Activated CD8-positive, alpha-beta memory T cell treated with anti-CD3 and anti-CD28 coated beads, Interleukin-2, amount 50 U/mL, for 4 hours (primary cell): ENCODE data around the gene AKT1.
"Not testable (repeated sequence)": the region's sequence is repeated elsewhere in the genome, so short reads cannot be mapped to it uniquely, and the experiment has no call there.

ENCODE experiments used
- DNase-seq: peaks from one replicate; pipeline ENCODE4 v3.0.0-alpha.2; 2020

The AKT1 gene

DNA sequence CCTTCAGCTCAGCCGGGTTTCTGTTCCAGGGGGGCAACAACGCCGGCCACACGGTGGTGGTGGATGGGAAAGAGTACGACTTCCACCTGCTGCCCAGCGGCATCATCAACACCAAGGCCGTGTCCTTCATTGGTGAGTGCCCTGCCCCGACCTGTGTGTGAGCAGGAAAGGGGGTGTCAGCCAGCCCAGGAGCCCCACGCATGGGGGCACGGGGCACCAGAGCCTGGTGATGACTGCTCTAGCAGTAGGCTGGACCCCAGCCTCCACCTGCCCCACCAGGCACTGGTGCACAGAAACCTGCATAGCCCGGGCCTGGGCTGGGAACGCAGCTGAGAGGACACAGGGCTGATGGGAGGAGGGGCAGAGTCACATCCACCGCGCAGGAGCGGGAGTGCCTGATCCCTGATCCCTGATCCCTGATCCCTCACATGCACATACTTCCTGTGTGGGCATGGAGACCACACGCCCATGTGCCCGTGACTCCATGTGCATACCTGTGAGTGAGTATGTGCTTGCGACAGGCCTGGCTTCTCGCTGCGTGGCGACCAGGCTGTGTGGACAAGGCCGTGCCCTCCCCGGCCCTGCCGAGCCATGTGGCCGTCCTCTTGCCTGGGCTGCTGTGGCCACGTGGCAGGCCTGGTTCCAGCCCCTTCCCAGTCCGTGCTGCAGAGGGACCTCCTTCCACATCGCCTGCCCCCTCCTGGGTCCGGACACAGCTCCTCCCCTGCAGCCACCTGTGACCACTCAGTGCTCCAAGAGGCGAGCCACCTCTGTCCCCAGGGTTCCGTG is 60.4 kb downstream of the AKT1 start:
- no peak for DNase-seq

DNA sequence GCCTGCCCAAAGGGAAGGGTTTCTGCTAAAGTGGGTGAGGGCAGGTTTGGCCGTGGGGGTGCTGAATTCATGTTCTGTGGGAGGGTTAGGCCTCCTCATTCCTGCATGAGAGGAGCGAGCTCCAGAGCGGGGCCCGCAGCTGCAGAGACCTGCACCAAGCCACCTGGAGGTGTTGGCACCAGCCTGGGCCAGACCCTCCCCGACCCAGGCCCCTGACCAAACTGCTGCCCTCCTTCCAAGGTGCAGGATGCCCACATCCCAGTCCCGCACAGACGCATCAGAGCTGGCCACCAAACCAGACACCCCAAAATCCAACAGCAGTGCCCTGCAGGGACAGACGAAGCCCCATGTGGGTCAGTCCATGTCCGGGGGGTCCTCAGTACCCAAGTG is 61.0 kb downstream of the AKT1 start:
- no peak for DNase-seq

DNA sequence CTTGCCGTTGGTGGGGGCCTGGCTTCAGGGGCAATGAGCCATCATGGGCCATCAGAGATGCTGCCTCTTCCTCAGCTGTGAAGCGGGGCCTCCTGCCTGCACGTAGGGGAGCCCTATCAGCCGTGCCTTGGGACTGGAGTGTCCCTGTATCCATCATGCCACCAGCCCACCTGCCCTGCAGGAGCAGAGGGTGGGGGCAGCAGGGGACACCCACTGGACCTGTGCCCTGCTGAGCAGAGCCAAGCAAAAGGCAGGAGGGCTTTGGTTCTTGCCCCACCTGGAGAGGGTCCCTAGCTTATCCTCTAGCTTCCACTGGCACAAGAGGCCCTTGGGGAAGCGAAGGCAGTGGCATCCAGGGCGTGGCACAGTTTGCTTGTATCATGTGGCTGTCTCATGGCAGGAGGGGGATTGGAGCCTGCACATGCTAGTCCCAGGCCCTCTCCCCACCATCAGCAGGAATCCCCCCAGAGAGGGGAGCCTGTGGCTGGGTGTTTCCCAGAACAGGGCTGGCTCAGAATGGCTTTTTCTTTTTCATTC is 61.4 kb downstream of the AKT1 start:
- DNase-seq = no peak

DNA sequence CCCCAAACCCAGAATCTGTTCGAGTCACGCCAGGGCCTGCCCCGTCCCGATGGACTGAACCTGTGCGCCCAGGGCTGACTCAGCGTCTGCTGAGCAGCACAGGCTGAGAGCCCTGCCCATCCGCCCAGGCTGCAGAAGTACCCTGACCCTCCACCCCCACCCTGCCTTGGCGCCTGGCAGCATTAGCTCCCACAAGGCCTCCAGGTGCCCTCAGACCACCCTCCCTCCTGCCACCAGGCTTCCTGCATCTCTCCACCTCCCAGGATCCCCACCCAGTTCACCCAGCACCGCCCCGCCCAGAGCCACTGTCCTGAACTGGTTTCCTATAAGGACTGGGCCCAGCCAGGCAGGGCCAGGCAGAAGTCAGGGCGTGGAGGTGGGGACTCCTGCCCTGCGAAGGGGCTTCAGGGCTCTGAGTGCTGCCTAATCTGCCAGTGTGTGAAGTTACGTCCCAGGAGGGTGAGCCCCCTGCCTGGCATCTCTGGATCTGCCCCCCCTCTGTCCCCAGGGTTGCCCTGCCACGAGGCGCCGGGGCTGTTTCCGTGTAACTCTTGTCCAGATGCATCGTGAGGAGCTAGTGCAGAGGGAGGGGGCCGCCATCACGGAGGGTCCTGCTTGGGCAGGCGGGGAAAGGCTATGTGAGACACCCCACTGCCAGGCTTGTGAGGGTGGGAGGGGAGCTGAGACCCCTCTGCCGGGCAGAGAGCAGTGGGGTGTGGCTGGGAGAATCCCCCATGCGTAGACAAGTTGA is 62.4 kb downstream of the AKT1 start:
- DNase-seq = no peak

DNA sequence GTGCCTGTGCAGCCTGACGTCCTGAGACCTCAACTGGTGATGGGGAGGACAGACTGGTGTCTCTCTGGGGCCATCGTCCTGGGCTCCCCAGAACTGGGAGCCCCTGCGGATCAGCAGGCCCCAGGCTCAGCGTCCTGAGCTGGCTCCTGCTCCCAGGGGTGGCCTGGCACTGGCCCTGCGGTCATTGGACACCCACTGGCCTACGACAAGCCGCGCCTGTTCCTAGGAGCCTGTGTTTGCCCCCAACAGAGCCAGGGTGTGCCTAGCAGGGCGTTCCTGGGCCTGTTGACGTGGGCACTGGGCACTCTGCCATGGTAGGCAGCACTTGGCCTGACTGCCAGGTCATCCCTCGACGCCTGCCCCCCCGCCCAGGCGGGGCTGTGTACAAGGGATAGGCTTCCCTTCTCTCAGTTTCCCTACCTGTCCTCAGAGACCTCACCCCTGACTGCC is 63.2 kb downstream of the AKT1 start:
- no peak for DNase-seq

DNA sequence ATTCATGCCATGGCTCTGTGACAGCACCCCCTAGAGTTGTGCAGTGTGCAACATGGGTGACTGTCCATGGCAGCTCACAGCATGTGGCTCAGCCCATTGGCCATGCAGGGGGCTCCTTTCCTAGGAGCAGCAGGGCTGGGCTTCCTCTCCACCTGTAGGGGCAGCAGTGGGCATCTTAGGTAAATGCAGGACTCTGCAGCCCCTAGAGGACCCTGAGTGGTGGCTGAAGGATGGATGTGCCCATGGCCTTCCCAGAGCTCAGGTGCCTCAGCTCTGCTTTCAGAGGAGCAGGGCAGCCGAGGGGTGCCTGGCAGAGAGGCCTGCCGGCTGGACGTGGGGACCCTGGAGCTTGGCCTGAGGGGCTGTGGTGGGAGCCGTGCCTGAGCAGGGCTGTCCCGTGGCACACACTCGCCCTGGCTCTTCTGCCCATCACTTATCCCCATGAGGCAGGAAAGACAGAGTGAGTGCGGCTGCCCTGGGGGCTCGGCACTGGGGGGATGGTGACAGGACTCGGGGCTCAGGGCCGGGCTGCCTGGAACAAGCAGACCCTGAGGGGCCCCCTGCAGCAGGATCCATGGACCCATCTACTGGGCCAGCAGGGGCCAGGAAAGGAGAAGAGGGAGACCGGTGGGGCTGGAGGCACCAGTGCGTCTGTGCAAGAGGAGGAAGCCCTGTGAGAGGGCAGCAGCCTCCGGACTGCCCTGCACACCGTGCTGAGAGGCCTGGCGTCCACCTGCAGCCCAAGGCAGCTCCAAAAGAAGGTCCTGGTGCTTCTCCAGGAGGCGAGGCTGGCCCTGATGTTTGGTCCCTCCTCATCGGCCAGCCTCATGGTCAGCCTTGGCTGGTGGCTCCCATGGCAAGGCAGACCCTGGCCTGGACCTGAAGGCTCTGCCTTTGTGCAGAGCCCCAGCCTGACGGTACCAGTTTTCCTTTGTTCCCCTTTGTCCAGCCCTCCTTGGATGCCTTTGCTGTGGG is 63.9 kb downstream of the AKT1 start:
- no peak for DNase-seq

DNA sequence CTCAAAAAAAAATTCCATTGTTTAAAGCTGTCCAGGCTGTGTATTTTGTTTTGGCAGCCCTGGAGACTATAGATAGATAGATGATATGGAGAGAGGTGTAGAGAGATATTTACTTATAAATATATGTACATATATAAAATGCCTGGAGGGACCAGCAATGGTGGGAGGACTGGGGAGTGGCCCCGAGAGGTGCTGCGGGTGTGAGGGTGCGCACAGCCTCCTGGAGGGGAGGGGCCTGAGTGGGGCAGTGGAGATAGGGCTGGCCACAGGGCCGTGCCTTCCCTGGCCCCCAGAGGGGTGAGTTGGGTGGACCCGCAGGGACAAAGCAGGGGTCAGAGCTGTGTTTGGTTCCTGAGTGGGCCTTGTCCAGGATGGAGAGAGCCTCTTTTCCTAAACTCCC is 65.1 kb downstream of the AKT1 start:
- DNase-seq = no peak

DNA sequence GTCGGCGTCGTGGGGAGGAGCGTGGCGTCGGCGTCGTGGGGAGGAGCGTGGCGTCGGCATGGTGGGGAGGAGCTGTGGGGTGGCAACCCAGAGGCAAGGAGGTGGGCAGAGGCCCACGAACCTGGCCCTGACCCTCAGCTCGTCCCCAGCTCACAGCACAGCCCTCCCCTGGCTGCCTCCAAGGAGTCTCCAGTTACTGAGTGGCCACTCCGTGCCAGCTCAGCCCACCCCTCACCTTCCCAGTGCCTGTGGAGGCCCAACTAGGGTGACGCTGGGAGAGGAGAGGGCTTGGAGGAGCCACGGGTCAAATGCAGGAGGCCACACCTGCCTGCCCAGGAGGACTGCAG is 65.7 kb downstream of the AKT1 start:
- DNase-seq = no peak

DNA sequence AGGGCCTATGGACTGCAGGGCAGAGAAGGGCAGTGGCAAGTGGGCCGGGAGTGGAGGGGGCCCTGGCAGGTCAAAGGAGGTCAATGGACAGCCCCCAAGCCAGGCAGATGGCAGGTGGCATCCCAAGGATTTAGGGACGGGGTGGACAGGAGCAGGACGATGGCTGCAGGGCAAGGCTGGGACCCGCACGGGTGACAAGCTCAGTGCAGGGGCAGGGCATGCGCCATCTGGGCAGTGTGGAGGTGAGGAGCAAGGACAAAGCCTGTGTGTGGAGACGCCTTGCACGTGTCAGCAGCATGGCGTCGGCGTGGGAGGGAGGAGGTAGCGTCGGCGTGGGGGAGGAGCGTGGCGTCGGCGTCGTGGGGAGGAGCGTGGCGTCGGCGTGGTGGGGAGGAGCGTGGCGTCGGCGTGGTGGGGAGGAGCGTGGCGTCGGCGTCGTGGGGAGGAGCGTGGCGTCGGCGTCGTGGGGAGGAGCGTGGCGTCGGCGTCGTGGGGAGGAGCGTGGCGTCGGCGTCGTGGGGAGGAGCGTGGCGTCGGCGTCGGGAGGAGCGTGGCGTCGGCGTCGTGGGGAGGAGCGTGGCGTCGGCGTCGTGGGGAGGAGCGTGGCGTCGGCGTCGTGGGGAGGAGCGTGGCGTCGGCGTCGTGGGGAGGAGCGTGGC is 66.2 kb downstream of the AKT1 start:
- DNase-seq = not testable (repeated sequence)

DNA sequence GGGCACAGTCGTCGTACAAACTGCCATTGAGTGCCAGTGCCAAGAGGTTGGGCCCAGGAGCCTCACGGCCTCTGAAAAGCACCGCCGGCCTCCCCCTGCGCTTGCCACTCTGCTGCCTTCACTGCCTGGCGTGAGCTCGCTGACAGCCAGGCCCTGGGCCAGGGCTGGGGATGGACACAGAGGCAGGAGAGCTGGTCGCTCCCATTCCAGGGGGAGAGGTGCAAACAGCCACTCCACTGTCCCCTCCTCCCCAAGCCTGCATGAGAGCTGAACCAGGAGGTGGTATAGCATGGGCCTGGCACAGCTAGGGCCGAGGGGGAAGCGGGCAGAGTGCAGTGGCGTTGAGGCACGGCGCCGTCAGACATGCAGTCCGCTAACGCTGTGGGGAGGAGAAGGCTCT is 66.9 kb downstream of the AKT1 start:
- DNase-seq = no peak

DNA sequence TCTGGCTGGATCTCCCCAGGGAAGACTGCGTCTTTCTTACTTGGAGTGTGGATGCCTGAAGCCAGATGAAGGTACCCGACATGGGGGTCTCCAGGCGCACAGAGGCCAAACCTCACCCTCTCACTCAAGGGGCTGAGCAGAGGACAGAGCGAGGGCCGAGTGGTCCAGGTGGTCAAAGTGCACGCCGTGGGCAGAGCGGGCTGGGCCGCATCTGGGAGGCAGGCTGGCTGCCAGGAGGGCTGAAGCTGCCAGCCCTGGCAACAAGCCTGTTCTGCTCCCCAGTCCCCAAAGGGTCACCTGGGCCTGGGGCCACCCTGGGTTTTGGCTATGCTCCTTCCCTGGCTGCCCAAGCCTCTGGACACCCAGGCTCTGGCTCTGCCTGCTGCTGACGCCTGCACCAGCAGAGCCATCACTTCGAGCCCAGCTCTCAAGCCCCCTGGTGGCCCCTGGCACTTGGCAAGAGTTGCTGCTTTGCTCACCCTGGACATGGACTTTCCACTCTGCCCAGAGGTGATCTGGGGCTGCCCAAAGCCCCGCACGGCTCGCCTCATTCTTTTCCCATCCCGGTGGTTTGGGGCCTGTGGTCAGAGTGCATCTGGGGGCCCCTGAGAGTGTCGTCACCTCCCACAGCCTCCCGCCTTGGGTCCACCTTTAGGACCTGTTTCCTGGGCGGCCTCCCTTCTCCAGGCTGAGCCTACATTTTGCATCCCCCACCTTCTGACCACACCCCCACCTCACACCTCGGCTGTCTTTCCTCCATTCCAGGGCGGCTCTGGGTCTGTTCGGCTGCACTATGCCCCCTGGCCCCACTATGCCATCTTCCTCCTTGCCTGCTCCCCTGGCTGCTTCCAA is 68.7 kb downstream of the AKT1 start:
- no peak for DNase-seq

DNA sequence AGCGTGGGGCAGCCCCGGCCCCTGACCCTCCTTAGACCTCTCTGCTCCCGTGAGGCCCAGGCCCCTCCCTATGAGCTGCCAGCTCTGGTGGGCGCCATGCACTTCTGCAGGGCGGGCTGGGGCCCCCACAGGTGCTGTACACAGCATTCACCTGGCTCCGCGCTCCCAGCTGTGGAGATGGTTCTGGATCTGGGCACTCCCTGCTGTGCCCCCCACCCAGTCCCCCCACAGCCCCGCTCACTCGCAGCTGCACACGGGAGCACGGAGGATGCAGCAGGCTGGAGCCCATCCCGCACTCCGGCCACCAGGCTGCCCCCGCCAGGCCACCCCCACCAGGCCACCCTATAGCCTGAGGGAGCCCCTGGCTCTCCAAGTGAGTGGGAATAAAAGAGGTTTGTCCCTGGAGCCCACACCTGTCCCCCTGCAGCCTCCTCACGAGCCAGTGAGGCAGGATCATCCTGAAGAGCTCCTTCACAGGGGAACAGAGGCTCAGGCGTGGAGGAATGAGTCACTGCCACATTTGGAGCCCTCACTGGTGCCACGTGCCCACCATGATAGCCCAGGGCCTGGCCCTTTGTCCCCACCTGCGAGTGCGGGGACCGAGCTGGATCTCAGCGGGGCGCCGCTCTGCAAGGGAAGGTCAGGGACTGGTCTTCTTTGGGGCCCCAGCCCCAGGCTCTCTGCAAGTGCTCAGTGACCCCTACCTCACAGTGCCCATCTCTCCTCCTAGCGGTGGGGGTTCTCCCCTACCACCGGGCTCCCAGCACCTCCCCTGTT is 69.6 kb downstream of the AKT1 start:
- no peak for DNase-seq

DNA sequence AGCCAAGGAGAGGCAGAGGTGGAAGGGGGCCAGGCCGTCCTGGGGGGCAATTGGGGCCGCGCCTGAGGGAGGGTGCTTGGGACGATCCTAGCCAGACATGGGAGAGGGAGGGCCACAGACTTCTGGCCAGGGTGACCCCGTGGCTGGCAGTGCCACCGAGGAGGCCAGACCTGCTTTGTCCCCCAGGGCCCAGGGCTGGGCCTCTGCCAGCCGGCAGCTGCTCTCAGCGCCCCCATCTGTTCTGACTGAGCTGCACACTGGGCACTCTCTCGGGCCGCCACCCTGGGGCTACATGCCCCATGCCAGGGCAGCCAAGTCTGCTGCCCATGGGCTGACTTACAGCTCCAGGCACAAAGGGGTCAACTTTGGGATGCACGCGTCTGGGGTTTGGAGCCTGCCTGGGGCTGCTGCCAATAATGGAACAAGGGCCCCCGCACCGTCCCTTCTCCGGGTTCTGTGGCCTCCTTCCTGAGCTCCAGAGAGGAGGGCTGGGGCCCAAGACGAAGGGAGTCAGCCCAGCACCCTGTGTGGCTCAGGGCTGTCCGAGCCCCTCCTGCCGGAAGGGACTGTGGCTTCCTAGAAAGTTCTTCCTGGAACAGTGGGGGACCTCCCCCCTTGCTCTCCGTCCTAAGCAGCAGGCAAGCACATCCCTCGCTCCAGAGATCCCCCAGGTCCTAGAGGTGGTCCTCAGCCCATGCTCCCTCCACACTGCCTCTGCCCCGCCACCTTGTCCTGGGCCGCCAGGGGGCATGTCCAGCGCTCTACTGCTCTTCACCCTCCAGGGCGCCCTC is 70.4 kb downstream of the AKT1 start:
- DNase-seq = no peak

DNA sequence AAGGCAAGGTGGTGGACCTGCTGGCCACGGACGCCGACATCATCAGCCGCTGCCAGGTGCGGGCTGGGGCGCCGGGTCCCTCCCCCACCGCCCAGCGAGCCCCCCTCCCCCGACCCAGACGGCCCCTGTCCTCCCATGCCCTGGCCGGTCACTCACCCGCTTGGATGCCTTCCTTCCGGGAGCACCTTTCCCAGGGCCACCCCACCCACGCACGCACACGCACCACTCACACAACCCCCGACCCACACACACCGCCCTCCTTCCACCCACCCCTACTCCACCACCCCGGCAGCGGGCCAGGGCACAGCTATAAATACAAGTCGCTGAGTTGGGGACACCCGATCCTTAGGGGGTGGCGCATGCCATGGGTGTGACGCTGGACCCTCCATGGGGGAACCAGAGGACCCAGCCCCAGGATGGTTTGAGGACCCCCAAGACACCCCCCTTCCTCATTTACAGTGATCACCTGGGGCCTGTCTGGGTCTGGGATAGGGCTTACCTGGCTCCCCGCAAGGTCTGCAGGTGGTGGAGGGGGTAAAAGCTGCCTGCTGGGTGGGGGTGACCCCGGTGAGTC is 71.1 kb downstream of the AKT1 start:
- peak; percentile 28 for DNase-seq

DNA sequence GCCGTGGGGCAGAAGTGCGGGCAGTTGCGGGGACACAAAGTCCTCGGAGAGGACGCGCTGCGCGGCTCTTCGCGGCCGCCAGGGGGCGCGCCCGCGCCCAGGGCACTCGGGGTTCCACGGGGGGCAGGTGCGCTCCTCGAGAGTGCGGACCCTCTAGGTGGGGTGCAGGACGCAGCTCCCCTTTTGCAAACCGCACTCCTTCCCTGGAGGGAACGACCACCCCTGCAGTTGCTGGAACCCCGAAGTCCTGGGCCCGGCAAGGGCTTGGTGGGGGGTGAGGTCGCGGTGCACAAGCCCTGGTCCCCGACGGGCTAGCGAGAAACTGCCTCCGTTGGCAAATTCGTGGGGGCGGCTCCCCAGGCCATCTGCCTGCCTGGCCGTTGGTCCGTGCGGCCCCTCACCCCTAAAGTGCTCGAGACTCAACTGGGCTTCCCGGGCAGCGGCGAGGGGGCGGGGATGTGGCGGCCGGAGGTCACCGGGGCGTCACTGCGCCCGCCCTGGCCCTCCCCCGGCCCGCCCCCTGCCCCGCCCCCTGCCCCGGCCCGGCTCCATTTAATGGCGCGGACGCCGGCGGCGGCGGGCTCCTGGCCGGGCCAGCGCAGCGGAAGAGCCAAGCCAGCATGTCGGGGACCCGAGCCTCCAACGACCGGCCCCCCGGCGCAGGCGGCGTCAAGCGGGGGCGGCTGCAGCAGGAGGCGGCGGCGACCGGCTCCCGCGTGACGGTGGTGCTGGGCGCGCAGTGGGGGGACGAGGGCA is 71.7 kb downstream of the AKT1 start, which contains the start of gene ADSS1:
Gene ADSS1, plus strand, starts transcription at position 579 of the 756 bp plus-strand sequence. Its CDS starts 42 bp downstream, at position 621.
- DNase-seq = peak; percentile 59

DNA sequence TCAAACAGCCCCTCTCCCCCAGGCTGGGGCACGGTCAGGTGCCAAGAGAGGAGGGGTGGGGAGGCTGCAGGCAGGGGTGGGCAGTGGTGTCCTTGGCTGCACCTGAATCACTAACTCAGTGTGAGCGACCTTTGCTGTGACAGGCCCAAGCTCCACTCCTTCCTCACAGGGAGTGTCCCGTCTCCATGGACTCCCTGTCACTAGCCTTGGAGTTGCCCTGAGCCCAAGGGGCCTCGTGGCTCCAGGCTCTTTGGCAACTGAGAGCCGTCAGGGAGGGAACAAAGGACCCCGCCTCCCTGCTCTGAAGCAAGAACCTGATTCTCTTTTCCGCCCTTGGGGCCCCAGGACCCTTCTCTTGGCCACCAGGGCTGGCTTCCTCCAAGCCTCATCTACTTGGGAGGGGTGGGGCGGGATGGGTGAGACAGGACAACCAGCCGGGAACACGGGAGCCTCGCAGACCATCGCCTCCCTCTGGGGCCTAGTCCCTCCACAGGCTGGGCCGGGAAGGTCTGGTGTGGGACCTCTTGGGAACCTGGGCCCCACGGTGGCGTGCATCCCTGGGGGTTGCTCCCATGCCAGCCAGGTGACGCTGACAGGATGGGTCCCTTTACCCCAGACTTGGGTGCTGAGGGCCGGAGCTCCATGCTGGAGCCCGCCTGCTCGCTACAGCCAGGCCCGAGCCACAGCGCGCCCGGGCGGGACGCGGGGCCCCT is 72.5 kb downstream of the AKT1 start:
- DNase-seq = no peak

DNA sequence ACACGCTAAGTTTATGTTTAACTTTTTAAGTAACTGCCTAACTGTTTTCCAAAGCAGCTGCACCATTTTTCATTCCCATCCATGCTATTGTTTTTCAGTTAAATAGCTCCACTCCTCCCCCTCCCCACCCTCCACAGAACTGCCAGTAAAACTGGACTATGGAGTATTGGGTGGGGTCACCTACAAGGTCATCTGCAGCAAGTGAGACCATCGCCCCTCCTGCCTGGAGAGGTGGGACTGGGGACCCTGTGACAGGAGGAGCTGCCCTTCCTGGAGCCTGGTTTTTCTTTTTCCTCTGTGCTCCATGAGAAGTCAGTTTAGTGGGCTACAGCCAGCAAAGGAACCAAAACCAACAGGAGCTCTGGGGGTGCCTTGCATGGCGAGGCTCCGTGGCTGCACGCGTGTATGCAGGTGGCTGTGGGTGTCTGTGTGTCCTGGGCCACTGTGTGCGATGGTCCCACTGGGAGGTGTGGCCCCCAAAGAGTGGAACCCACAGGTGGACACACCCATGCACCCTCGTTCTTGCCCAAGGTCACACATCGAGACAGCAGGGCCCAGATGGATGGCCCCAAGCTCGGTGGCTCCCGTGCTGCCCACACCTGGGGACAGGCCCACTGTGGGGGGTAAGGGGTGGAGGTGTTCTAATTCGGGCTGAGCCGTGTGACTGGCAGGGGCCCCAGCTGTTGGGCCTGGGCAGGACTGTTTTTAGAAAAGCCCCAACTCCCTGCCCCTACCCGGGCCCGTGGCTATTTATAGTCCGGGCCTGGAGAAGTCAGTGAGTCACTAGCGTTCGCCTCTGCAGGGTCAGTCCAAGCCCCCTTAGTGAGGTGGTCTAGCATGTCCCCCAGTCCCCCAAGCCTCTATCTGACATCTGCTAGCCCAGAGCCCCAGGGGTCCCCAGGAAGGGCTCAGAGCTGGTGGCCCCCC is 73.8 kb downstream of the AKT1 start:
- DNase-seq = no peak
